Right ventricle myocardium superior (tissue), 1 donor: ENCODE data around the gene CDS2. TPM values are rescaled to one million over a fixed set of nuclear protein-coding genes. Genes with fewer than 3 reads are reported as not detected.

ENCODE experiments used
- ATAC-seq: fragments of 200-7000 bp; cut with Tn5 transposase; one replicate; pipeline ENCODE4 v1.9.1; 2020; ENCODE audit warnings: mild to moderate bottlenecking; ENCODE audit not compliant: poor library complexity
- DNase-seq: peaks from one replicate; pipeline ENCODE4 v3.0.0-alpha.2; 2020
- intact Hi-C: fragments of 100-400 bp; cut with DNase I; formaldehyde crosslinking; loops from one replicate; pipeline ENCODE4 v1.11.2; 2022
- total RNA-seq: library from RNA; stranded (reverse); fragmentation: NEBNext Ultra II Directional; extraction: Animal tissue kit (Norgen Biotek cat#: 25700); gene quantifications from one replicate; pipeline ENCODE4 v1.2.1, GENCODE V29; 2021
- donor health status: DM: no; HTN: yes; CAD: no; lungs with severe emphysema.

CDS2 gene
- total RNA-seq, 1 donor from 2014 or later: 61.9 TPM

- DNase-seq: no peak
- no peak for ATAC-seq
- intact Hi-C loops: no loop called here
These were observed 94.2 kb downstream of the CDS2 start for GRCh38 chr20:5221061-5221430.

- DNase-seq (peak; percentile 62), ATAC-seq (peak; percentile 84)
- intact Hi-C loops: no loop called here
These were observed 96.3 kb downstream of the CDS2 start for GRCh38 chr20:5222919-5223634.

- ATAC-seq (peak; percentile 82), DNase-seq (no peak)
- intact Hi-C loops: no loop called here
These were observed 103.7 kb downstream of the CDS2 start for GRCh38 chr20:5230544-5230943.

- DNase-seq (no peak), ATAC-seq (no peak)
- intact Hi-C loops: no loop called here
These were observed 107.3 kb downstream of the CDS2 start for GRCh38 chr20:5234158-5234557.

GRCh38 chr20:5234978-5235377 lies 108.2 kb downstream of the CDS2 start:
- intact Hi-C loops: no loop called here
- DNase-seq (no peak), ATAC-seq (no peak)

Other genes with a start within 250 kb of the CDS2 start
- 5.5 TPM for gene SLC23A2, start 125.5 kb upstream of the CDS2 start, total RNA-seq
- gene TMEM230, start 13.9 kb upstream of the CDS2 start, total RNA-seq: 82.7 TPM
- gene PCNA, start 7.0 kb upstream of the CDS2 start, total RNA-seq: 26.4 TPM
- not detected for gene PROKR2, start 189.9 kb downstream of the CDS2 start, total RNA-seq